ENCODE results near the gene CPED1.
A peak's percentile ranks its signal among the peaks of the same experiment; 100 is the strongest.

DNA sequence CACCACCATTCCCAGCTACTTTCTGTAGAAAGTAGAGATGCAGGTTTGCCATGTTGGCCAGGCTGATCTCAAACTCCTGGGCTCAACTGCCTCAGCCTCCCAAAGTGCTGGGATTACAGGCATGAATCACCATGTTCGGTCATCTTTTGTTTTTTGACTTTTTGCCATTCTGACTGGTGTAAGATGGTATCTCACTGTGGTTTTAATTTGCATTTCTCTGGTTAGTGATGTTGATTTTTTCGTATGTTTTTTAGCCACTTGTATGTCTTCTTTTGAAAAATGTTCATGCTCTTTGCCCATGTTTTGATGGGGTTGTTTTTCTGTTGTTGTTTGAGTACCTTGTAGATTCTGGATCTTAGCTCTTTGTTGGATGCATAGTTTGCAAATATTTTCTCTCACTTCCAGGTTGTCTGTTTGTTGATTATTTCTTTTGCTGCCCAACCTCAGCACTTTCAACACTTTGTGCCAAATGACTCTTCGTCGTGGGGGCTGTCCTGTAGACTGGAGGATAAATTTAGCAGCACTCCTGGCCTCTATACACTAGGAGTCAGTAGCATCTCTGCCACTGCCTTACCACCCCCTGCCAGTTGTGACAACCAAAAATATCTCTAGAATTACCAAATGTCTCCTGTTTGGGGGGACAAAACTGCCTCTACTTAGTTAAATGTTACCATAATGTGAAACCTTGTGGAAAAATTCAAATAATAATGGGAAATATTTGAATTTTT is 6.5 kb upstream of the CPED1 start:
- peak in 1 of 2 donors; percentile 6 for TF ChIP-seq CTCF (conservative IDR thresholded peaks at IDR 0.05 in 1 of 2, IDR thresholded peaks at IDR 0.05 in 1 of 2; ENCODE audit: low read depth in 1 of 2, low read length in 2 of 2)
- no peak for TF ChIP-seq EZH2 (IDR thresholded peaks at IDR 0.05; ENCODE audit: low read length, missing control alignments)

All from fibroblast of lung (primary cell).